ENCODE measurements around the gene REEP1. TPM values are rescaled to one million over a fixed set of nuclear protein-coding genes. Genes with fewer than 3 reads are reported as not detected.

Gene REEP1
- total and polyA plus RNA-seq, 10 donors, result 0.57 to 7.6 (median 3.4) TPM

- Histone ChIP-seq H3K36me3 (peaks cover 0 to 86% (median 50%) of the 10 kb centered on the region in 6 donors), H3K9me3 (no peaks in the 10 kb centered on the region)
These were observed 160.8 kb downstream of the REEP1 start for GRCh38 chr2:86176597-86176996.

GRCh38 chr2:86175828-86176227 is 161.6 kb downstream of the REEP1 start:
- 68 to 94% (median 88%) methylated on average over 1 of the region's 1 CpG for WGBS, 5 donors
- DNase-seq, result no peak
- Histone ChIP-seq H3K27ac (no peak overlapping the region), H3K9me3 (no peaks in the 10 kb centered on the region), H3K27me3 (replicated peaks in 1 of 7) (no peaks in the 10 kb centered on the region), H3K4me1 (peaks cover 3 to 24% (median 11%) of the 10 kb centered on the region in 6 donors), H3K36me3 (peaks cover 0 to 90% (median 56%) of the 10 kb centered on the region in 6 donors), H3K4me3 (no peak overlapping the region)
- TF ChIP-seq POLR2A (IDR thresholded peaks at IDR 0.05) (no peak), POLR2AphosphoS5 (IDR thresholded peaks at IDR 0.05) (no peak), CTCF (IDR thresholded peaks at IDR 0.05 in 8 of 11, conservative IDR thresholded peaks at IDR 0.05 in 3 of 11) (no peak)
- intact Hi-C loops (cut with DNase I; ENCODE audit: low total_unique reads), result no loop called here

More at GRCh38 chr2:86176597-86176996, 160.8 kb downstream of the REEP1 start:
- H3K27me3 ChIP-seq (replicated peaks in 1 of 7), result no peaks in the 10 kb centered on the region
- no peak for DNase-seq
- TF ChIP-seq POLR2AphosphoS5 (IDR thresholded peaks at IDR 0.05) (no peak), POLR2A (IDR thresholded peaks at IDR 0.05) (no peak), CTCF (IDR thresholded peaks at IDR 0.05 in 8 of 11, conservative IDR thresholded peaks at IDR 0.05 in 3 of 11) (no peak)
- no peak overlapping the region for H3K4me3 ChIP-seq
- no peak overlapping the region for H3K27ac ChIP-seq
- intact Hi-C loops (cut with DNase I; ENCODE audit: low total_unique reads), result no loop called here
- peaks cover 3 to 30% (median 11%) of the 10 kb centered on the region in 6 donors for H3K4me1 ChIP-seq

- H3K36me3 ChIP-seq, result peaks cover 3 to 90% (median 63%) of the 10 kb centered on the region in 6 donors
- peak overlapping the region in 2 of 8 donors; percentile 6 to 32 for H3K27ac ChIP-seq
- WGBS, 5 donors, result 31 to 54% (median 48%) methylated on average over 2 of the region's 2 CpGs
- intact Hi-C loops (cut with DNase I; ENCODE audit: low total_unique reads), result no loop called here
- H3K9me3 ChIP-seq, result no peaks in the 10 kb centered on the region
- no peak for DNase-seq
- peaks cover 3 to 24% (median 11%) of the 10 kb centered on the region in 6 donors for H3K4me1 ChIP-seq
- no peaks in the 10 kb centered on the region for H3K27me3 ChIP-seq (replicated peaks in 1 of 7)
- TF ChIP-seq POLR2AphosphoS5 (IDR thresholded peaks at IDR 0.05), result no peak
- no peak overlapping the region for H3K4me3 ChIP-seq
These were observed 163.0 kb downstream of the REEP1 start for GRCh38 chr2:86174445-86174844.

- DNase-seq, result no peak
- Histone ChIP-seq H3K36me3 (peaks cover 5 to 90% (median 61%) of the 10 kb centered on the region in 6 donors), H3K4me1 (peaks cover 3 to 24% (median 11%) of the 10 kb centered on the region in 6 donors), H3K9me3 (no peaks in the 10 kb centered on the region), H3K4me3 (no peak overlapping the region), H3K27ac (no peak overlapping the region), H3K27me3 (replicated peaks in 1 of 7) (no peaks in the 10 kb centered on the region)
- 26 to 95% (median 77%) methylated on average over 2 of the region's 2 CpGs for WGBS, 5 donors
- intact Hi-C loops (cut with DNase I; ENCODE audit: low total_unique reads), result no loop called here
- TF ChIP-seq POLR2AphosphoS5 (IDR thresholded peaks at IDR 0.05), result no peak
- TF ChIP-seq POLR2A (IDR thresholded peaks at IDR 0.05), result no peak
- no peak for TF ChIP-seq CTCF (IDR thresholded peaks at IDR 0.05 in 8 of 11, conservative IDR thresholded peaks at IDR 0.05 in 3 of 11)
These were observed 164.8 kb downstream of the REEP1 start for GRCh38 chr2:86172610-86173009.

GRCh38 chr2:86171295-86171694 is 166.1 kb downstream of the REEP1 start:
- Histone ChIP-seq H3K36me3 (peaks cover 5 to 90% (median 62%) of the 10 kb centered on the region in 6 donors), H3K4me1 (peaks cover 3 to 23% (median 11%) of the 10 kb centered on the region in 6 donors), H3K27ac (no peak overlapping the region), H3K4me3 (no peak overlapping the region), H3K9me3 (no peaks in the 10 kb centered on the region), H3K27me3 (replicated peaks in 1 of 7) (no peaks in the 10 kb centered on the region)
- 91 to 97% (median 93%) methylated on average over 3 of the region's 3 CpGs for WGBS, 5 donors
- DNase-seq, result no peak
- TF ChIP-seq CTCF (IDR thresholded peaks at IDR 0.05 in 8 of 11, conservative IDR thresholded peaks at IDR 0.05 in 3 of 11) (no peak), POLR2A (IDR thresholded peaks at IDR 0.05) (no peak), POLR2AphosphoS5 (IDR thresholded peaks at IDR 0.05) (no peak)
- intact Hi-C loops (cut with DNase I; ENCODE audit: low total_unique reads), result no loop called here
